IPS-NIHi11 (cell line): ENCODE data around the gene SPEM2.
"Not testable (repeated sequence)": the region's sequence is repeated elsewhere in the genome, so short reads cannot be mapped to it uniquely, and the experiment has no call there.

Experiments
- DNase-seq: peaks from one replicate; pipeline ENCODE4 v3.0.0; 2012; ENCODE audit warnings: mixed read lengths, low spot score

SPEM2 gene

DNA sequence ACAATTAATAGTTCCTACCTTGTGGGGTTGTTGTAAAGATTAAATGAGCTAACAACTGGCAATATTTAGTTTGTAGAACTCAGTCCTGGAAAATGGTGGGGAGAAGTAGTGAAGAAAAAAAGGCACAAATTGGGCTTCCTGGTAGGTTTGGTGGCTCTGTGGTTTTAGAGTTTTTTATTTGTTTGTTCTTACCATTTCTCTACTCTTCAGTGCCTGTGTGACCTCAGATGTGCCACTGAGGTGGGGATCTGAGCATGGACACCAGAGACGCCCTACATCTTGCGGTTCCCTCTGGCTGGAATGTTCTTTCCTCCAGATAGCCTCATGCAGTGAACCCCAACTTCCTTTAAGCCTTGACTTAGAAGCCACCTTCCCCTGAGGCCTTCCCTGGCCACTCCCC, 46.3 kb downstream of the SPEM2 start:
- DNase-seq = no peak

DNA sequence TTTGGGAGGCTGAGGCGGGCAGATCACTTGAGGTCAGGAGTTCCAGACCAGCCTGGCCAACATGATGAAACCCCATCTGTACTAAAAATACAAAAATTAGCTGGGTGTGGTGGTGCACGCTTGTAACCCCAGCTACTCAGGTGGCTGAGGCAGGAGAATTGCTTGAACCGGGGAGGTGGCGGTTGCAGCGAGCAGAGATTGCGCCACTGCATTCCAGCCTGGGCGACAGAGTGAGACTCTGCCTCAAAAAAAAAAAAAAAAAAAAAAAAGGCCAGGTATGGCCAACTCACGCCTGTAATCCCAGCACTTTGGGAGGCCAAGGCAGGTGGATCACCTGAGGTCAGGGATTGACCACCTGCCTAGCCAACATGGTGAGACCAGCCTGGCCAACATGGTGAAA, 49.4 kb downstream of the SPEM2 start:
- DNase-seq = not testable (repeated sequence)

DNA sequence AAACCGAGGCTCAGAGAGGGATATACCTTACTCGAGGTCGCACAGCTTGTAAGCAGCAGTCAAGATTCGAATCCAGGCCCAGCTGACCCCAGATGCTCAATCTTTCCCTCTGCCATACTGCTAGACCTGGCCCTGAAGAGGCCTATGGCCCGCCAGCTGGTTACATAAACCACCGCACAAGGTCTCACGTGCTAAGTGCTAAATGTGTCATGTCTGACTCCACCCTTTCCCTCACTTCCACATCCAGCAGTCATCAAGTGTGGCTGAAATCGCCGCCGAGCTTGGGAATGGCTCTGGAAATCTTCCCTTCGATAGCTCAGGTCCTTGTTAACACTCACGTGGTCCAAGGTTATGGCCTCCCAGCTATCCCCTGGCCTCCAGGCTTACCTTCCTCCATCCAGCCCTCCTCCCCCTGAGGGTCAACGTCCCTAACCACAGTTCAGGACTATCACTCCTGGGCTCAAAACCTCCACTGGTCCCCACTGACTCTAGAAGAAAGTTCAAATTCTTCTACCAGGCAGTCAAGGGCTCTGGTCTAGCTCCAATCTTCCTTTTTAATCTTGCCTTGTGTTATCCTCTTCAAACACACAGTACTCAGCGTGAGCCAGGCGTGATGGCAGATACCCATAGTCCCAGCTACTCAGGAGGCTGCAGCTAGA, 50.5 kb downstream of the SPEM2 start:
- no peak for DNase-seq

DNA sequence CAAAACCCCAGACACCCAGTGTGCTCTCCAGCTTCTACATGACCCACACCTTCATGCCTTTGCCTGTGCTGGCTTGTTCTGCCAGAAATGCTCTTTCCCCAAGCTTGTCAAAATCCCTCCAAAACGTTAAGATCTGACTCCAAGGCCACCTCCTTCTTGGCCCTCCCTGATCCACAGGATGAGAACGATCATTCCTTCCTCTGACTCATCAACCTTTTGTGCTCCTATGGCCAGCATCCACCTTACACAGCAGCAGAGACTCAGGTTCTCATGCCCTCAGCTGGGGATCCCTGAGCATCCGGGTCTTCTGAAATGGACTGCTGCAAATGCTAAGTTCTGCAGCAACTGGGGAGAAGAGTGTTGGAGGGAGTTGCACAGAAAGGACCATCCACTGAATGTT, 51.1 kb downstream of the SPEM2 start:
- DNase-seq = no peak

DNA sequence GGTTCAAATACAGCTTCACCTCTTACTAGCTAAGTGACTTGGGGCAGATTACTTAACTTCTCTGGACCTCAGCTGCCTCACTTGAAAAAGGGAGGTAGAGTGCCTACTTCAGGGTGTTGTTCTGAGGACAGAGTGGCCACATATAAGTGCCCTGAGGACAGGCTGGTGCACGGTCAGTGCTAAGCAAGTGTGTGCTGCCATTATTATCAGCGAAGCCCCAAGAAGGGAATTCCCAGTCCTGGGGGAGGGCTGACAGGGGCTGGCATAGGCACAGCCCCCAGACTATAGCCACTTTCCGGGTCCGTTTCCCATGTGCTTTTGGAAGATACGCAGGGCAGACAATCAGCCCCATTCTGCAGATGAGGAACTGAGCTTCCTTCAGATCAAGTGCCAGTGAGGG, 51.5 kb downstream of the SPEM2 start:
- DNase-seq = no peak
